Activated CD8-positive, alpha-beta memory T cell treated with anti-CD3 and anti-CD28 coated beads, Interleukin-2, amount 50 U/mL, for 24 hours (primary cell): ENCODE results near the gene TMEM18.

Experiments used
- DNase-seq: peaks from one replicate; pipeline ENCODE4 v3.0.0-alpha.2; 2020; ENCODE audit errors: extremely low read depth

The TMEM18 gene

GRCh38 chr2:672606-672905 is 4.7 kb downstream of the TMEM18 start:
- DNase-seq, result no peak

- no peak for DNase-seq
These were observed 5.2 kb downstream of the TMEM18 start for GRCh38 chr2:671787-672605.

- no peak for DNase-seq
These were observed 6.1 kb downstream of the TMEM18 start for GRCh38 chr2:671072-671471.

GRCh38 chr2:670637-671036 is 6.6 kb downstream of the TMEM18 start:
- no peak for DNase-seq

GRCh38 chr2:669323-669722 is 7.9 kb downstream of the TMEM18 start:
- no peak for DNase-seq

GRCh38 chr2:668000-668398 is 9.2 kb downstream of the TMEM18 start:
- DNase-seq, result no peak

GRCh38 chr2:667332-667999 is 9.7 kb downstream of the TMEM18 start:
- DNase-seq, result no peak

- no peak for DNase-seq
These were observed 10.8 kb downstream of the TMEM18 start for GRCh38 chr2:666441-666840.

GRCh38 chr2:665340-666073 is 11.7 kb downstream of the TMEM18 start:
- no peak for DNase-seq

- no peak for DNase-seq
These were observed 13.1 kb downstream of the TMEM18 start for GRCh38 chr2:664063-664462.

GRCh38 chr2:663221-663620 is 14.0 kb downstream of the TMEM18 start:
- DNase-seq, result no peak

- no peak for DNase-seq
These were observed 15.9 kb downstream of the TMEM18 start for GRCh38 chr2:661360-661635.

- DNase-seq, result no peak
These were observed 16.4 kb downstream of the TMEM18 start for GRCh38 chr2:660586-661359.

- DNase-seq, result no peak
These were observed 17.2 kb downstream of the TMEM18 start for GRCh38 chr2:660029-660428.

- DNase-seq, result no peak
These were observed 18.8 kb downstream of the TMEM18 start for GRCh38 chr2:658426-658825.

GRCh38 chr2:657766-658165 is 19.4 kb downstream of the TMEM18 start:
- no peak for DNase-seq

GRCh38 chr2:656676-657075 is 20.5 kb downstream of the TMEM18 start:
- DNase-seq, result no peak

GRCh38 chr2:655626-656025 is 21.6 kb downstream of the TMEM18 start:
- no peak for DNase-seq

GRCh38 chr2:654896-655295 is 22.3 kb downstream of the TMEM18 start:
- DNase-seq, result no peak

- DNase-seq, result no peak
These were observed 23.4 kb downstream of the TMEM18 start for GRCh38 chr2:653645-654425.

GRCh38 chr2:652881-653480 is 24.2 kb downstream of the TMEM18 start:
- DNase-seq, result no peak
